T-helper 17 cell (primary cell): ENCODE data around the gene ZNF768. TPM values are rescaled to one million over a fixed set of nuclear protein-coding genes. Genes with fewer than 3 reads are reported as not detected.
"Not testable (repeated sequence)": the region's sequence is repeated elsewhere in the genome, so short reads cannot be mapped to it uniquely, and the experiment has no call there.

Experiments
- ATAC-seq: fragments of 150-1000 bp; cut with Tn5 transposase; 2 replicates; pipeline ENCODE4 v1.10.0; 2021; ENCODE audit warnings: mild to moderate bottlenecking, moderate library complexity
- DNase-seq, 3 donors: peaks; one replicate each; pipeline versions ENCODE4 v3.0.0 to v3.0.0-alpha.2; 2020 to 2021
- H3K9me3 ChIP-seq: one replicate; pipeline ENCODE4 v1.7.0; 2013; ENCODE audit warnings: low read length, mild to moderate bottlenecking; ENCODE audit not compliant: control insufficient read depth, poor library complexity, severe bottlenecking
- H3K27ac Mint-ChIP-seq: one replicate; pipeline ENCODE4 v1.8.0; 2022; ENCODE audit warnings: mild to moderate bottlenecking, moderate library complexity, mixed read lengths
- H3K27me3 Mint-ChIP-seq: one replicate; pipeline ENCODE4 v1.8.0; 2022; ENCODE audit warnings: mixed read lengths
- H3K36me3 Mint-ChIP-seq: one replicate; pipeline ENCODE4 v1.8.0; 2022; ENCODE audit warnings: low read depth, mixed read lengths
- H3K4me1 Mint-ChIP-seq: one replicate; pipeline ENCODE4 v1.8.0; 2022; ENCODE audit warnings: mild to moderate bottlenecking, mixed read lengths
- H3K4me3 Mint-ChIP-seq: one replicate; pipeline ENCODE4 v1.8.0; 2022; ENCODE audit warnings: mild to moderate bottlenecking, moderate library complexity, mixed read lengths
- total RNA-seq, 4 donors: library from RNA in 2 of 4; stranded (reverse) in 2 of 4; gene quantifications; one replicate each; pipeline ENCODE4 v1.2.3 and lab custom pipeline; 2022 to 2026

Gene ZNF768
- total RNA-seq, 2 donors from 2014 or later, result 5.1 to 5.3 TPM

DNA sequence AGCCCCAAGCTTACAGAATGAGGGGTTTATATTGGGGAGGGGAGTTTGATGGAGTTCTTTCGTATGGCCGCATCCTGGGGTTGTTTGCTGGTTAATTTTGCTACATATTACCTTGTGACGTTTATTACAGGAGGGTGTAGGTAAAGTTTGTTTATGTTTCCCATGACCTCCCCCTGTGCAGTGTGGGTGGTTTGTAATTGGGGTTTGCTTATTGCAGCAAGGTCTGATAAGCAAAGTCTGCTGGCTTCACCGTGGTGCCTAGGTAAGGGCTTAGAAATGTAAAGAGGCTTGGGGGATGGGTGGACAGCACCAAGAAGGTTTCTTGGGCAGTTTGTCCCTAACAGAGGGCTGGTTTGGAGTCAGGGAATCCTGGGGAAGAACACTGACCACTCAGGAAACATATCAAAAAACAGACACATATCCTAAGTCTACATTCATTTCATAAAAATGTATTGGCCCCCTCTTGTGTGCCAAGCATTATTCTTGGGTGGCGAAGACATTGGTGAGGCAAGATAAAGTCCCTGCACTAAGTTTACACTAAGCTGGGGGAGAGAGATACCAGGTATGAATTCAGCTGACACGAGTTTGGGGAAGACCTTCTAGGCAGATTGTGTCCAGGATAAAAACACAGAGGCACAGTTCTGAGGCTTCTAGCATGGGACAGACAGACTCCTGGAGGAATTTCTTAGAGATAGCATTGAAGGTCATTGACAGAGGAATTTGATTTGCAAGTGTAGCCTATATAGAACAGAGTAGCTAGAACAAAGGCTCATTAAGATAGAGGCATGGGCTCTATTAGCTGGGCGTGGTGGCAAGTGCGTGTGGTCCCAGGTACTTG, 22.3 kb upstream of the ZNF768 start:
- Mint-ChIP-seq H3K4me3 (no peak overlapping the region), H3K4me1 (peaks cover 43% of the 10 kb centered on the region), H3K27ac (peak overlapping the region; percentile 84), H3K36me3 (no peaks in the 10 kb centered on the region), H3K27me3 (no peaks in the 10 kb centered on the region)
- no peaks in the 10 kb centered on the region for H3K9me3 ChIP-seq
- ATAC-seq (no peak), DNase-seq (no peak)

DNA sequence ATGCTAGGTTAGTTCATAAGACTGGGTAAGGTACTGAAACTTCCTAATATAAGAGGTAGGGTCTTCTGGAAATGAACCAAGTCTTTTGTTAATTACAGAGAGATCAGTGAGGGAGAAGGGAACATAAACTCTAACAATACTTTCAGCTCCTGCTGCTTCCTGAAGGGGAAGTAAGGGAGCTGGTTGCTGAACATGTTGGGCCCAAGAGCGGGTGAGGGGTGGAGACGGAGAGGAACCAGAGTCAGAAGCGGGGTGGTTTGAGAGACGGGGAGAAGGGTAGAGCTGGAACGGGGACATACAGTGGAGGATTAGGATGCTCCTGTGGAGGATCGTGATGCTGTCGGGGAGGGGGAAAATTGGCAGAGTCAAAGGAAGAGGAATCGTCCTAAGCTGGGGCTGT, 19.7 kb upstream of the ZNF768 start:
- DNase-seq (no peak), ATAC-seq (no peak)
- Mint-ChIP-seq H3K36me3 (no peaks in the 10 kb centered on the region), H3K27me3 (no peaks in the 10 kb centered on the region), H3K4me3 (peak overlapping the region; percentile 57), H3K4me1 (peaks cover 25% of the 10 kb centered on the region), H3K27ac (no peak overlapping the region)
- H3K9me3 ChIP-seq, result no peaks in the 10 kb centered on the region

DNA sequence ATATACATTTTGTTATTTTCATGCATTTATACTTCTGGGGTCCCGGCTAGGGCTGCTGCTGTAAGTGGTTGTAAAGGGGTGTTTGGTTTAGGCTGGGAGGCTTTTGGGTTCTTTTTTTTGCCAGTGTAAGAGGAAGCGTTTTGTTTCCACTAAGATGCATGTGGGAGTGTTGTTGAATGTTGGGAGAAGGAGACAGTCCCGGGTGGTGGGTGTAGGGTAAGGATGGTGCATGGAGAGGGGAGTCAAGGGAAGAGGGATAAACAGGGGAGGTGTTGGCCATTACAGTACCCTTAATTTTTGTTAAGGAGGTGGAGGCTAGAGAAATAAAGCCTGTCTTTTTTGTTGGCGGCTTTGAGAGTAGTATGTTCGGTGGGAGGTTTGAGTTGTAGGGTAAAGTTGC, 16.7 kb upstream of the ZNF768 start:
- Mint-ChIP-seq H3K4me1 (peaks cover 15% of the 10 kb centered on the region), H3K4me3 (no peak overlapping the region), H3K27ac (no peak overlapping the region), H3K36me3 (no peaks in the 10 kb centered on the region), H3K27me3 (no peaks in the 10 kb centered on the region)
- no peaks in the 10 kb centered on the region for H3K9me3 ChIP-seq
- DNase-seq, result no peak
- ATAC-seq, result no peak

DNA sequence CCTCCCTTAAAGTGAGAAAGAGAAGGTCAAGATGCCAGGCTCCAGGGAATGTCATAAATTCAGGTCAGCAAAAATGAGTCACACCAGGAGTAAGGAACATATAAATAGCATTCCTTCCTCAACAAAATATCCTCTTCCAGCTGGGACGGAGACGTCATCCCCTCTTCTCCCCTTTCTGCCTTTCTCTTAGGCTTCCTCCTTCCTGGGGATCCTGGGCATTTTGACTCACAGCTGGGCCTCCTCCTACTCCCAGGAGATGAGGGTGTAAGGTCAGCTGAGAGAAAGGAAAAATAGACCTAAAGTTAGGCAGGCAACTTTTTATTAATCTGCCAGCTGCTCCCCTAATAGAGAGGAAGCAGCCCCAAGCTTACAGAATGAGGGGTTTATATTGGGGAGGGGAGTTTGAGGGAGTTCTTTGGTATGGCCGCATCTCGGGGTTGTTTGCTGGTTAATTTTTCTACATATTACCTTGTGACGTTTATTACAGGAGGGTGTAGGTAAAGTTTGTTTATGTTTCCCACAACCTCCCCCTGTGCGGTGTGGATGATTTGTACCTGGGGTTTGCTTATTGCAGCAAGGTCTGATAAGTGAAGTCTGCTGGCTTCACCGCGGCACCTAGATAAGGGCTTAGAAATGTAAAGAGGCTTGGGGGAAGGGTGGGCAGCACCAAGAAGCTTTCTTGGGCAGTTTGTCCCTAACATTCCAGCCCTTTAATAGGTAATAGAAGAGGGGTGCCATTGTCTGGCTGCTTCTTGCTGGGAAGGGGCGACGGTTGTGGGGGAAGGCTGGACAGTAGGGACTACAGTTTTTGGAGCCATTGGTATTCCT, 15.3 kb upstream of the ZNF768 start:
- Mint-ChIP-seq H3K27ac (no peak overlapping the region), H3K27me3 (no peaks in the 10 kb centered on the region), H3K36me3 (no peaks in the 10 kb centered on the region), H3K4me3 (no peak overlapping the region), H3K4me1 (peaks cover 13% of the 10 kb centered on the region)
- ATAC-seq (no peak), DNase-seq (no peak)
- H3K9me3 ChIP-seq, result no peaks in the 10 kb centered on the region

DNA sequence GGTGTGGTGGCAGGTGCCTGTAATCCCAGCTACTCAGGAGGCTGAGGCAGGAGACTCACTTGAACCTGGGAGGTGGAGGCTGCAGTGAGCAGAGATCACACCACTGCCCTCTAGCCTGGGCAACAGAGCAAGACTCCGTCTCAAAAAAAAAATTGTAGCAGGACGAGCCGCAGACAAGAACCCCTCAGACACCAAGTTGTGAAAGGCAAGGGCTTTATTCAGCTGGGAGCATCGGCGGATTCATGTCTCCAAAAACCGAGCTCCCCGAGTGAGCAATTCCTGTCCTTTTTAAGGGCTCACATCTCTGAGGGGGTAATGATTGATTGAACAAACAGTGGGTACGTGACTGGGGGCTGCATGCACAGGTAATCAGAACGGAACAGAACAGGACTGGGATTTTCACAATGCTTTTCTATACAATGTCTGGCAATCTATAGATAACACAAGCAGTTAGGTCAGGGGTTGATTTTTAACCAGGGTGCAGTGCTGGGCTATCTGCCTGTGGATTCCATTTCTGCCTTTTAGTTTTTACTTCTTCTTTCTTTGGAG, 14.6 kb upstream of the ZNF768 start:
- peaks cover 10% of the 10 kb centered on the region for H3K4me1 Mint-ChIP-seq
- not testable (repeated sequence) for H3K9me3 ChIP-seq, H3K27ac Mint-ChIP-seq, H3K36me3 Mint-ChIP-seq, H3K27me3 Mint-ChIP-seq, H3K4me3 Mint-ChIP-seq, DNase-seq, ATAC-seq

DNA sequence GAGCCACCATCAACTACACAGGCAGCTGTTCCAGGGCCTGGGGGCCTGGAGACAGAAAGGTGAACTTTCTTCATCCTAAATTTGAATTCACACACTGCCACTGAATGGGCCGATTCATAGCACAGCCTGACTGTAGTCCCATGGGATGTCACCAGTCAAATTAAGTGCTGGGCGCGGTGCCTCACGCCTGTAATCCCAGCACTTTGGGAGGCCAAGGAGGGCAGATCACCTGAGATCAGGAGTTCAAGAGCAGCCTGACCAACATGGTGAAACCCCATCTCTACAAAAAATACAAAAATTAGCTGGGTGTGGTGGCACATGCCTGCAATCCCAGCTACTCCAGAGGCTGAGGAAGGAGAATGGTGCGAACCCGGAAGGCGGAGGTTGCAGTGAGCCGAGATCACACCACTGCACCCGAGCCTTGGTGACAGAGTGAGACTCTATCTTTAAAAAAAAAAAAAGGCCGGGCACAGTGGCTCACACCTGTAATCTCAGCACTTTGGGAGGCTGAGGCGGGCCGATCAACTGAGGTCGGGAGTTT, 13.7 kb upstream of the ZNF768 start:
- H3K36me3 Mint-ChIP-seq, DNase-seq, H3K4me3 Mint-ChIP-seq, ATAC-seq, H3K27me3 Mint-ChIP-seq, H3K27ac Mint-ChIP-seq, H3K9me3 ChIP-seq: not testable (repeated sequence)
- H3K4me1 Mint-ChIP-seq, result peaks cover 15% of the 10 kb centered on the region

DNA sequence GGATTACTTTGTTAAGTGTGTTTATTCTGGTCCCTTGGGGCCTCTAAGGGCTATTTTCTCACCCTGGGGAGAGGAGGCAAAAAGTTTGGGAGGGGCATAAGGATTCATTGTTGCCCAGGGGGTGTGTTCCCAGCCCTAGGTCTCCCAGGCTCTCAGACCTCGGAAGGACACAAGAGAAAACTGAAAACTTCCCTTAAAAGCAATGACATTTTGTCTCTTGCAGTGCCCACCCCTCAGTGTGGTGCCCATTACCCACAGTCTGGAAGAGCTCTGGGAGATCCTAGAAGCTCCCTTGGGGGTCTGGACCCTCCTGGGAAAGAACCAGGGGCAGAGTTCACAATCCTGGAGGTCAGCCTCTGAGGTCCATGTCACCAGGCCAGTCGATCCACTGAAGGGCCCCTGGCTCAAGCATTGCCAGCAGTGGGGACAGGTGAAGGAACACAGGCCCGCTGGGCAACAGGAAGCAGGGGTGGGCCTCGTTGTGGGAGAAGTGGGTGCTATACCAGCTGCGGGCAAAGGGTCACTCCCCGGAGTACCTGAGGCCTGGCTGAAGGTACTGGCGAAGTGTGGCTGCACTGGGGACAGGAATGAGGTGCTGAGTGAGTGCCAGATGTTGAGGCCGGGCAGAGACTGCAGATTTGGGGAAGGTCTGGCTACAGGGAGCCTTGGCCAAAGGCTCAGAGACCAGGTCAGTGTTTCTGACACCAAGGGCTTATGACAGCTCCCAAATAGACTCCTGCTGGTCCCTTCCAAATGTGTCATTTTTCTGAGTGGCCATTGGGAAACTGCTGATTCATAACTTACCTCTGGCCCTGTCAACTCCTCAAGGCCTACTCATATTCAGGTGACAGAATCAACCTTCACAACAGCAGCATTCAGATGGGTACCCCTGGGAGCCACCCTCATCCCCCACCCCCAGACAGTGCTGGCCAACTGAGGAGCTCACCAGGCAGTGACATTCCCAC, 12.9 kb upstream of the ZNF768 start:
- ATAC-seq (no peak), DNase-seq (no peak)
- H3K9me3 ChIP-seq, result no peaks in the 10 kb centered on the region
- peak overlapping the region; percentile 24 for H3K27ac Mint-ChIP-seq
- no peaks in the 10 kb centered on the region for H3K36me3 Mint-ChIP-seq
- H3K4me1 Mint-ChIP-seq, result peaks cover 20% of the 10 kb centered on the region
- H3K27me3 Mint-ChIP-seq, result no peaks in the 10 kb centered on the region
- H3K4me3 Mint-ChIP-seq, result no peak overlapping the region

DNA sequence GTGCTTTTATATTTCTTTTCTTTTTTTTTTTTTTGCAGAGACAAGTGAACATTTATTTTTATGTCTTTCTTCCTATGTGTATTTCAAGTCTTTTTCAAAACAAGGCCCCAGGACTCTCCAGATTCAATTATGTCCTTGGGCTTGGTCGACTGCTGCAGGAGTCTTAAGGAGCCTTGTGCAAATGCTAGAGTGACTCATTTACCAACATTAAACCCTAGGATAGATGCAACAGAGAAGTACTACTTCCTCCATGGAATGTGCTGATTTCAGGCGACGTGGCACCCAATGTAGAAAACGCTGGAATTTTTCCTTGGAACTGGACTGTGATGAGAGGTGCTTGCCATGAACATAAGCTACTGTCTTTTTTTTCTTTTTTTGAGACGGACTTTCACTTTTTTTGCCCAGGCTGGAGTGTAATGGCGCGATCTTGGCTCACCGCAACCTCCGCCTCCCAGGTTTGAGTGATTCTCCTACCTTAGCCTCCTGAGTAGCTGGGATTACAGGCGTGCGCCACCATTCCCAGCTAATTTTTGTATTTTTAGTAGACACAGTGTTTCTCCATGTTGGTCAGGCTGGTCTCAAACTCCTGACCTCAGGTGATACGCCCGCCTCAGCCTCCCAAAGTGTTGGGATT, 10.1 kb upstream of the ZNF768 start:
- peak overlapping the region; percentile 99 for H3K27ac Mint-ChIP-seq
- H3K9me3 ChIP-seq, DNase-seq, H3K36me3 Mint-ChIP-seq, ATAC-seq, H3K27me3 Mint-ChIP-seq: not testable (repeated sequence)
- peaks cover 25% of the 10 kb centered on the region for H3K4me1 Mint-ChIP-seq
- H3K4me3 Mint-ChIP-seq, result peak overlapping the region; percentile 98

DNA sequence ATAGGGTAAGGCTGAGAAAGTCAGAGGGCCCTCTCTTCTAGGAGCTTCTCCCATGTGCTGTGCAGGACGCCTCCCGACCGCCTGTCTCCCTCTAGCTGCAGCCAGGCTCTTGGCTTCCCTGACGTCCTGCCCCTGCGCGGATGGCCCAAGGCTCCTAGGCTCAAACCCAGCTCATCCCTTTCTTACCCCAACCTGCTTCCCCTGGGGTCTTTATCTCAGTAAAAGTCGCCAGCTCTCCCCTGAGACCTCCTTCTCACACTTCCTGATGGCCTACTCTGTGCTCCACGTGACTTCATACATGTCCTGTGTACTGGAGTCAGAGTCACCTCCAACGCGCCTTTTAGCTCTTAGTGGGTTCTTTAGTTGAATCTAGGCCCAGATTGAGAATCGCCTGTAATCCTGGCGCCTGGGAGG, 9.4 kb upstream of the ZNF768 start:
- H3K4me3 Mint-ChIP-seq, result peak overlapping the region; percentile 98
- no peaks in the 10 kb centered on the region for H3K27me3 Mint-ChIP-seq
- DNase-seq (peak in 2 of 3 donors; percentile 34 to 35), ATAC-seq (peak; percentile 65)
- H3K9me3 ChIP-seq, result no peaks in the 10 kb centered on the region
- peaks cover 28% of the 10 kb centered on the region for H3K4me1 Mint-ChIP-seq
- no peaks in the 10 kb centered on the region for H3K36me3 Mint-ChIP-seq
- peak overlapping the region; percentile 99 for H3K27ac Mint-ChIP-seq

DNA sequence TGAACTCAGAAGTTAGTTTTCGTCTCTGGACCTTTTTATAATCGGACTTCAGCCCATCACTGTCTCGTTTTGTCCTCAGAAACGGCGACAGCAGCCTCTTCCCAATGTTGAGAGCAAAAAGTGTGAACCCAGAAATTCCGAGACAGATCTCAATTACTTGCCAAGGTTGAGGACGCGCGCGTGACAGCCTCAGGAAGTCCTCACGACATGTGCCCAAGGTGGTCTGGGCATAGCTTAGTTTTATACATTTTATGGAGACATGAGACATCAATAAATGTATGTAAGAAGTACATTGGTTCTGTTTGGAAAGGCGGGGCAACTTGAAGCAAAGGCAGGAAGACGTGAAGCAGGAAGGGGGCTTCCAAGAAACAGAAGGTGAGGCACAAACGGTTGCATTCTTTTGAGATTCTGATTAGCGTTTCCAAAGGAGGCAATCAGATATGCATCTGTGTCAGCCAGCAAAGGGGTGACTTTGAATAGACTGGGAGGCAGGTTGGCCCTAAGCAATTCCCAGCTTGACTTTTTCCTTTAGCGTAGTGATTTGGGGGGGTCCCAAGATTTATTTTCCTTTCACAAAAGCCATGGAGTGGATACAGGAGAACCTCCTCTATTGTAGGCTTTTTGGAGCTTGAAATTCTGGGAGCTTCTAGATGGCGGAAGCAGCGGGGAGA, 8.9 kb upstream of the ZNF768 start:
- H3K9me3 ChIP-seq, result no peaks in the 10 kb centered on the region
- no peaks in the 10 kb centered on the region for H3K27me3 Mint-ChIP-seq
- peak overlapping the region; percentile 98 for H3K4me3 Mint-ChIP-seq
- ATAC-seq (peak; percentile 32), DNase-seq (no peak)
- peaks cover 29% of the 10 kb centered on the region for H3K4me1 Mint-ChIP-seq
- no peaks in the 10 kb centered on the region for H3K36me3 Mint-ChIP-seq
- peak overlapping the region; percentile 99 for H3K27ac Mint-ChIP-seq

DNA sequence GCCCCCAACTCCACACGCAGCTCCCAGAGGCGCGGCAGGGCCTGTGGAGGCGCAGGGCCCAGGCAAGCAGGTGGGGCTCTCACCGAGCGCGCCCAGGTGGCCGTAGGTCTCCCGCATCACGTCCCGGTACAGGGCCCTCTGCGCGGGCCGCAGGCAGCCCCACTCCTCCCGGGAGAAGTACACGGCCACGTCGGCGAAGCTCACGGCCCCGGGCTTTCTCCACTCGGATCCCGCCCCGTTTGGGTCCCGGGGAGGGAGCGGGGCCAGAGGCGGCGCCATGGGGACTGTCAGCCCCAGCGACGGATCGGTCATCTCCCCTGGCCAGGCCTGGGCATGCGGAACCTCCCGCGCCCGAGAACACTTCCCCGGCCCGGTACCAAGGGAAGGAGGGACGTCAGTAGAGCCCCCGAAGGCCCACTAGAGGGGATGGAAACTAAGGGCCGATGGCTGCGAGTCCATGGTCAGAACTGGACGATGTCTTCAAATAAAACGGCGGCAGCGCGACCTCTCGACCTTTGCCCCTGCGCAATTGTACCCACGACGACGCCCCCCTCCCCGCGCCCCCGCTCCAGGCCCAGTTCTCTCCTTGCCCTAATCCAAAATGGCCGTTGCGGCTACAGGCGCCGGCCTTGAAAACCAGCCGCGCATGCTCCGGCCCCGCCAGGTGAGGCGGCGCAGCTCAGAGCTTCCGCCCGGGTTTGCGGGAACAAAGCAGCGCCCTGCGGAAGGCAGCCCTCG, 8.2 kb upstream of the ZNF768 start, which contains the start of gene ZNF747:
Gene ZNF747 (minus strand): TSS at position 491 of the 738 bp plus-strand sequence. CDS start 179 bp downstream, at position 312.
- Mint-ChIP-seq H3K36me3 (no peaks in the 10 kb centered on the region), H3K27me3 (no peaks in the 10 kb centered on the region), H3K4me1 (peaks cover 32% of the 10 kb centered on the region), H3K27ac (peak within 1 kb of the TSS; percentile 99), H3K4me3 (peak within 1 kb of the TSS; percentile 98)
- no peaks in the 10 kb centered on the region for H3K9me3 ChIP-seq
- ATAC-seq (peak; percentile 77), DNase-seq (peak; percentile 87 to 88 (median 87))
